ENCODE measurements around the gene MYO1D. TPM values are rescaled to one million over a fixed set of nuclear protein-coding genes. Genes with fewer than 3 reads are reported as not detected.
"Not testable (repeated sequence)": the region's sequence is repeated elsewhere in the genome, so short reads cannot be mapped to it uniquely, and the experiment has no call there.

The MYO1D gene
- total and polyA plus RNA-seq, 4 donors: 4.5 to 22.9 (median 13.3) TPM

- Histone ChIP-seq H3K9ac (ENCODE audit: low read depth in 1 of 2, low read length in 2 of 2) (no peak overlapping the region), H3K36me3 (ENCODE audit: control insufficient read depth in 4 of 4, insufficient read depth in 3 of 4, low read depth in 1 of 4, low read length in 3 of 4) (peaks cover 0 to 4% (median 2%) of the 10 kb centered on the region in 4 donors), H3K27me3 (ENCODE audit: control insufficient read depth in 4 of 4, insufficient read depth in 4 of 4, low read length in 3 of 4) (no peaks in the 10 kb centered on the region), H3K4me1 (ENCODE audit: control insufficient read depth in 4 of 4, insufficient read depth in 4 of 4, low read length in 3 of 4) (no peaks in the 10 kb centered on the region), H3K4me3 (ENCODE audit: low read depth in 1 of 3, low read length in 3 of 3) (no peak overlapping the region), H3K9me3 (ENCODE audit: control insufficient read depth in 4 of 4, low read length in 3 of 4) (no peaks in the 10 kb centered on the region), H3K27ac (ENCODE audit: low read depth in 1 of 2, low read length in 2 of 2) (no peak overlapping the region)
- WGBS: 89% methylated on average over 1 of the region's 1 CpG
- no peak for DNase-seq (ENCODE audit: low spot score)
- TF ChIP-seq RXRA (IDR thresholded peaks at IDR 0.05): no peak
Observed at GRCh38 chr17:32719689-32720088, 157.2 kb downstream of the MYO1D start.

GRCh38 chr17:32714922-32715321, 162.0 kb downstream of the MYO1D start:
- not testable (repeated sequence) for H3K4me1 ChIP-seq (ENCODE audit: control insufficient read depth in 4 of 4, insufficient read depth in 4 of 4, low read length in 3 of 4); H3K36me3 ChIP-seq (ENCODE audit: control insufficient read depth in 4 of 4, insufficient read depth in 3 of 4, low read depth in 1 of 4, low read length in 3 of 4); H3K9ac ChIP-seq (ENCODE audit: low read depth in 1 of 2, low read length in 2 of 2); H3K4me3 ChIP-seq (ENCODE audit: low read depth in 1 of 3, low read length in 3 of 3); H3K9me3 ChIP-seq (ENCODE audit: control insufficient read depth in 4 of 4, low read length in 3 of 4); DNase-seq (ENCODE audit: low spot score); H3K27me3 ChIP-seq (ENCODE audit: control insufficient read depth in 4 of 4, insufficient read depth in 4 of 4, low read length in 3 of 4); H3K27ac ChIP-seq (ENCODE audit: low read depth in 1 of 2, low read length in 2 of 2)
- WGBS: 92% methylated on average over 3 of the region's 3 CpGs

- not testable (repeated sequence) for H3K4me3 ChIP-seq (ENCODE audit: low read depth in 1 of 3, low read length in 3 of 3)
- WGBS: 96% methylated on average over 3 of the region's 3 CpGs
Observed at GRCh38 chr17:32714206-32714605, 162.7 kb downstream of the MYO1D start.

GRCh38 chr17:32713081-32713480, 163.8 kb downstream of the MYO1D start:
- Histone ChIP-seq H3K36me3 (ENCODE audit: control insufficient read depth in 4 of 4, insufficient read depth in 3 of 4, low read depth in 1 of 4, low read length in 3 of 4) (peaks cover 0 to 3% (median under 1%) of the 10 kb centered on the region in 4 donors), H3K9me3 (ENCODE audit: control insufficient read depth in 4 of 4, low read length in 3 of 4) (no peaks in the 10 kb centered on the region), H3K4me1 (ENCODE audit: control insufficient read depth in 4 of 4, insufficient read depth in 4 of 4, low read length in 3 of 4) (no peaks in the 10 kb centered on the region), H3K27ac (ENCODE audit: low read depth in 1 of 2, low read length in 2 of 2) (no peak overlapping the region), H3K27me3 (ENCODE audit: control insufficient read depth in 4 of 4, insufficient read depth in 4 of 4, low read length in 3 of 4) (no peaks in the 10 kb centered on the region), H3K4me3 (ENCODE audit: low read depth in 1 of 3, low read length in 3 of 3) (no peak overlapping the region), H3K9ac (ENCODE audit: low read depth in 1 of 2, low read length in 2 of 2) (no peak overlapping the region)
- no peak for TF ChIP-seq GABPA (IDR thresholded peaks at IDR 0.05 in 1 of 2, conservative IDR thresholded peaks at IDR 0.05 in 1 of 2)
- no peak for TF ChIP-seq NR2F2 (IDR thresholded peaks at IDR 0.05)
- no peak for TF ChIP-seq ATF3 (IDR thresholded peaks at IDR 0.05)
- no peak for TF ChIP-seq JUND (IDR thresholded peaks at IDR 0.05)
- TF ChIP-seq RAD21 (IDR thresholded peaks at IDR 0.05): no peak
- no peak for TF ChIP-seq HNF4G (IDR thresholded peaks at IDR 0.05)
- no peak for TF ChIP-seq REST (IDR thresholded peaks at IDR 0.05)
- no peak for TF ChIP-seq SP1 (IDR thresholded peaks at IDR 0.05)
- TF ChIP-seq FOXA2 (IDR thresholded peaks at IDR 0.05): no peak
- TF ChIP-seq YY1 (IDR thresholded peaks at IDR 0.05): no peak
- DNase-seq (ENCODE audit: low spot score): no peak

More at GRCh38 chr17:32714206-32714605, 162.7 kb downstream of the MYO1D start:
- not testable (repeated sequence) for H3K4me1 ChIP-seq (ENCODE audit: control insufficient read depth in 4 of 4, insufficient read depth in 4 of 4, low read length in 3 of 4); H3K9ac ChIP-seq (ENCODE audit: low read depth in 1 of 2, low read length in 2 of 2); H3K36me3 ChIP-seq (ENCODE audit: control insufficient read depth in 4 of 4, insufficient read depth in 3 of 4, low read depth in 1 of 4, low read length in 3 of 4); H3K9me3 ChIP-seq (ENCODE audit: control insufficient read depth in 4 of 4, low read length in 3 of 4); H3K27me3 ChIP-seq (ENCODE audit: control insufficient read depth in 4 of 4, insufficient read depth in 4 of 4, low read length in 3 of 4); DNase-seq (ENCODE audit: low spot score); H3K27ac ChIP-seq (ENCODE audit: low read depth in 1 of 2, low read length in 2 of 2)

All from liver (tissue), 9 donors.